H9 (cell line): ENCODE results near the gene S1PR2. TPM values are rescaled to one million over a fixed set of nuclear protein-coding genes. Genes with fewer than 3 reads are reported as not detected.
A peak's percentile ranks its signal among the peaks of the same experiment; 100 is the strongest.

Source experiments
- DNase-seq: peaks from one replicate; pipeline ENCODE4 v3.0.0-alpha.2; 2017
- H2AFZ ChIP-seq: one replicate; pipeline ENCODE4 v1.6.1; 2013; ENCODE audit warnings: mild to moderate bottlenecking, low read length, control low read depth, moderate library complexity
- H2AK5ac ChIP-seq: 2 replicates; pipeline ENCODE4 v1.6.1; 2013; ENCODE audit warnings: low read length, control low read depth, mixed read lengths; ENCODE audit not compliant: insufficient read length
- H2BK120ac ChIP-seq: one replicate; pipeline ENCODE4 v1.6.1; 2013; ENCODE audit warnings: low read depth, mild to moderate bottlenecking, low read length, control low read depth, inconsistent platforms; ENCODE audit not compliant: poor library complexity, severe bottlenecking
- H2BK12ac ChIP-seq: 2 replicates; pipeline ENCODE4 v1.6.1; 2013; ENCODE audit warnings: low read length, control low read depth, mixed read lengths, low read depth; ENCODE audit not compliant: insufficient read length
- H2BK15ac ChIP-seq: 2 replicates; pipeline ENCODE4 v1.6.1; 2013; ENCODE audit warnings: low read depth, low read length, control low read depth
- H2BK20ac ChIP-seq: one replicate; pipeline ENCODE4 v1.6.1; 2013; ENCODE audit warnings: low read depth, mild to moderate bottlenecking, low read length, control low read depth, inconsistent platforms; ENCODE audit not compliant: poor library complexity, severe bottlenecking
- H2BK5ac ChIP-seq: 2 replicates; pipeline ENCODE4 v1.6.1; 2013; ENCODE audit warnings: low read length, control low read depth, mixed read lengths; ENCODE audit not compliant: insufficient read length
- H3K14ac ChIP-seq: 2 replicates; pipeline ENCODE4 v1.6.1; 2013; ENCODE audit warnings: low read length, control low read depth; ENCODE audit not compliant: insufficient read depth
- H3K18ac ChIP-seq: 2 replicates; pipeline ENCODE4 v1.6.1; 2013; ENCODE audit warnings: low read depth, mild to moderate bottlenecking, mixed read lengths, low read length, control low read depth; ENCODE audit not compliant: insufficient read length
- H3K23ac ChIP-seq: 2 replicates; pipeline ENCODE4 v1.6.1; 2013; ENCODE audit warnings: low read length, control low read depth, mixed read lengths, low read depth; ENCODE audit not compliant: insufficient read length
- H3K23me2 ChIP-seq: 2 replicates; pipeline ENCODE4 v1.6.1; 2013; ENCODE audit warnings: low read depth, mild to moderate bottlenecking, mixed read lengths, low read length, control low read depth; ENCODE audit not compliant: insufficient read length, poor library complexity, severe bottlenecking
- H3K27ac ChIP-seq: 2 replicates; pipeline ENCODE4 v1.5.1; 2013; ENCODE audit warnings: low read length, control low read depth, mixed read lengths, low read depth; ENCODE audit not compliant: insufficient read length
- H3K27me3 ChIP-seq: 2 replicates; pipeline ENCODE4 v1.6.1; 2013; ENCODE audit warnings: low read length, control low read depth, inconsistent platforms; ENCODE audit not compliant: insufficient read depth
- H3K4ac ChIP-seq: 2 replicates; pipeline ENCODE4 v1.6.1; 2013; ENCODE audit warnings: low read depth, mild to moderate bottlenecking, control low read depth, inconsistent platforms, low read length, moderate library complexity
- H3K4me1 ChIP-seq: 2 replicates; pipeline ENCODE4 v1.6.1; 2013; ENCODE audit warnings: low read length, control low read depth, inconsistent platforms; ENCODE audit not compliant: insufficient read depth
- H3K4me2 ChIP-seq: 2 replicates; pipeline ENCODE4 v1.6.1; 2013; ENCODE audit warnings: low read length, control low read depth, mixed read lengths; ENCODE audit not compliant: insufficient read length, insufficient read depth
- H3K56ac ChIP-seq: 2 replicates; pipeline ENCODE4 v1.6.1; 2013; ENCODE audit warnings: low read depth, mild to moderate bottlenecking, mixed read lengths, low read length, control low read depth; ENCODE audit not compliant: insufficient read length
- H3K79me1 ChIP-seq: 2 replicates; pipeline ENCODE4 v1.6.1; 2013; ENCODE audit warnings: low read depth, mild to moderate bottlenecking, moderate library complexity, low read length, control low read depth, inconsistent platforms; ENCODE audit not compliant: insufficient read depth, poor library complexity, severe bottlenecking
- H3K79me2 ChIP-seq: 2 replicates; pipeline ENCODE4 v1.6.1; 2013; ENCODE audit warnings: low read length, control low read depth, inconsistent platforms; ENCODE audit not compliant: insufficient read depth
- H3K9ac ChIP-seq: 2 replicates; pipeline ENCODE4 v1.6.1; 2013; ENCODE audit warnings: low read length, control low read depth, mixed read lengths; ENCODE audit not compliant: insufficient read length; ENCODE audit errors: extremely low read depth
- H3K9me3 ChIP-seq: one replicate; pipeline ENCODE4 v1.6.1; 2013; ENCODE audit warnings: low read depth, low read length, inconsistent platforms; ENCODE audit not compliant: control insufficient read depth
- H3T11ph ChIP-seq: one replicate; pipeline ENCODE4 v1.6.1; 2013; ENCODE audit warnings: mild to moderate bottlenecking, low read length, control low read depth, inconsistent platforms
- H4K20me1 ChIP-seq: one replicate; pipeline ENCODE4 v1.6.1; 2013; ENCODE audit not compliant: control insufficient read depth, insufficient read length, insufficient read depth
- H4K5ac ChIP-seq: 2 replicates; pipeline ENCODE4 v1.6.1; 2013; ENCODE audit warnings: low read depth, mild to moderate bottlenecking, mixed read lengths, low read length, control low read depth; ENCODE audit not compliant: insufficient read length
- H4K8ac ChIP-seq: replicated peaks from 2 replicates; pipeline ENCODE4 v1.6.1; 2013; ENCODE audit warnings: low read length, control low read depth, mixed read lengths, low read depth; ENCODE audit not compliant: insufficient read length
- H4K91ac ChIP-seq: 2 replicates; pipeline ENCODE4 v1.6.1; 2013; ENCODE audit warnings: low read depth, mild to moderate bottlenecking, moderate library complexity, mixed read lengths, low read length, control low read depth; ENCODE audit not compliant: insufficient read length
- H3K27ac Mint-ChIP-seq, 3 experiments: 2 replicates in 2 of 3; 3 replicates in 1 of 3; pipeline ENCODE4 v1.8.0; 2020 to 2021; ENCODE audit warnings: mixed read lengths in 3 of 3, mild to moderate bottlenecking in 1 of 3, moderate library complexity in 1 of 3
- H3K27me3 Mint-ChIP-seq: 2 replicates; pipeline ENCODE4 v1.8.0; 2021; ENCODE audit warnings: low read depth, mild to moderate bottlenecking, moderate library complexity, mixed read lengths
- H3K36me3 Mint-ChIP-seq, 3 experiments: 2 replicates in 2 of 3; 3 replicates in 1 of 3; pipeline ENCODE4 v1.8.0; 2020 to 2021; ENCODE audit warnings: low read depth in 3 of 3, mixed read lengths in 3 of 3; ENCODE audit not compliant: insufficient read depth in 1 of 3
- H3K4me1 Mint-ChIP-seq, 2 experiments: 2 replicates each; pipeline ENCODE4 v1.8.0; 2020; ENCODE audit warnings: mixed read lengths in 2 of 2
- H3K4me3 Mint-ChIP-seq, 2 experiments: 2 replicates in 1 of 2; 3 replicates in 1 of 2; pipeline ENCODE4 v1.8.0; 2020 to 2021; ENCODE audit warnings: mild to moderate bottlenecking in 2 of 2, mixed read lengths in 2 of 2, moderate library complexity in 1 of 2
- H3K9me3 Mint-ChIP-seq, 2 experiments: 2 replicates in 1 of 2; 3 replicates in 1 of 2; pipeline ENCODE4 v1.8.0; 2020; ENCODE audit warnings: mild to moderate bottlenecking in 2 of 2, mixed read lengths in 2 of 2, moderate library complexity in 1 of 2
- WGBS: extraction: QIAGEN DNeasy Blood & Tissue Kit; methylation state at CpG from one replicate; pipeline ENCODE4 v1.1.7; 2013; ENCODE audit warnings: missing lambda C conversion rate, low lambda C conversion rate, mixed read lengths; ENCODE audit not compliant: insufficient read length; ENCODE audit errors: extremely low coverage; 5-methylcytosine and 5-hydroxymethylcytosine counted together
- microRNA-seq: library from miRNA; unstranded; fragments of <30 nt; microRNA quantifications from one replicate; pipeline ENCODE4, GENCODE V29; 2020; ENCODE audit warnings: borderline microRNAs expressed
- total RNA-seq: library from RNA; stranded (reverse); gene quantifications from 2 replicates; pipeline ENCODE4 v1.2.1, GENCODE V29; 2021
- TF ChIP-seq, protein P1 (sequence below): fragments of 200-600 bp; sonication (generic); conservative IDR thresholded peaks from 3 replicates; pipeline ENCODE4 v1.8.0; 2021; ENCODE audit warnings: antibody characterized with exemption, mild to moderate bottlenecking

Gene S1PR2
- total RNA-seq, 1 experiment from 2014 or later = 11.5 TPM

DNA sequence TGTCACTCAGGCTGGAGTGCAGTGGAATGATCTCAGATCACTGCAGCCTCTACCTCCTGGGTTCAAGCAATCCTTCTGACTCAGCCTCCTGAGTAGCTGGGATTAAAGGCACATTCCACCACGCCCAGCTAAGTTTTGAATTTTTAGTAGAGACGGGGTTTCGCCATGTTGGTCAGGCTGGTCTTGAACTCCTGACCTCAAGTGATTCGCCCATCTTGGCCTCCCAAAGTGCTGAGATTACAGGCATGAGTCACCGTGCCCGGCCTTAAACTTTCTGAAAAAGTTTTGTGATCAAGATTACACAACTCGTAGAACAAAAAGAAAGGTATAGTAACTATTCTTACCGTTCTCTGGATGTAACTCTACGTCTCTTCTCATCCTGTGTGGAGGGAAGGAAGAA, 57.6 kb downstream of the S1PR2 start:
- peaks cover 48 to 83% (median 80%) of the 10 kb centered on the region in 3 experiments; a peak in 6 of 7 replicates for H3K36me3 Mint-ChIP-seq
- no peak for DNase-seq
- H3K79me2 ChIP-seq = no peaks in the 10 kb centered on the region

More for the DNA sequence above, 57.6 kb downstream of the S1PR2 start:
- Histone ChIP-seq H2BK15ac (no peak overlapping the region), H2BK5ac (no peak overlapping the region), H3K9me3 (no peaks in the 10 kb centered on the region), H3K18ac (no peak overlapping the region), H2BK120ac (no peak overlapping the region), H4K20me1 (no peaks in the 10 kb centered on the region), H3K4ac (no peak overlapping the region), H3K9ac (no peak overlapping the region), H2AK5ac (no peak overlapping the region), H3K23ac (no peak overlapping the region), H3K27ac (no peak overlapping the region), H3K56ac (no peak overlapping the region), H4K5ac (no peak overlapping the region), H2BK12ac (no peak overlapping the region), H2AFZ (no peak overlapping the region), H3K27me3 (no peaks in the 10 kb centered on the region), H3K4me1 (no peaks in the 10 kb centered on the region), H2BK20ac (no peak overlapping the region), H3T11ph (no peak overlapping the region), H3K23me2 (no peaks in the 10 kb centered on the region), H4K91ac (no peak overlapping the region), H4K8ac (no peak overlapping the region), H3K79me1 (no peaks in the 10 kb centered on the region), H3K14ac (no peak overlapping the region), H3K4me2 (no peak overlapping the region)
- H3K27ac Mint-ChIP-seq = 0 out of 7 replicates have a peak overlapping the region, but pooled peaks of 1 of the 3 experiments have one; percentile 29
- no peaks in the 10 kb centered on the region for H3K27me3 Mint-ChIP-seq
- H3K9me3 Mint-ChIP-seq = no peaks in the 10 kb centered on the region
- TF ChIP-seq, protein P1, sequence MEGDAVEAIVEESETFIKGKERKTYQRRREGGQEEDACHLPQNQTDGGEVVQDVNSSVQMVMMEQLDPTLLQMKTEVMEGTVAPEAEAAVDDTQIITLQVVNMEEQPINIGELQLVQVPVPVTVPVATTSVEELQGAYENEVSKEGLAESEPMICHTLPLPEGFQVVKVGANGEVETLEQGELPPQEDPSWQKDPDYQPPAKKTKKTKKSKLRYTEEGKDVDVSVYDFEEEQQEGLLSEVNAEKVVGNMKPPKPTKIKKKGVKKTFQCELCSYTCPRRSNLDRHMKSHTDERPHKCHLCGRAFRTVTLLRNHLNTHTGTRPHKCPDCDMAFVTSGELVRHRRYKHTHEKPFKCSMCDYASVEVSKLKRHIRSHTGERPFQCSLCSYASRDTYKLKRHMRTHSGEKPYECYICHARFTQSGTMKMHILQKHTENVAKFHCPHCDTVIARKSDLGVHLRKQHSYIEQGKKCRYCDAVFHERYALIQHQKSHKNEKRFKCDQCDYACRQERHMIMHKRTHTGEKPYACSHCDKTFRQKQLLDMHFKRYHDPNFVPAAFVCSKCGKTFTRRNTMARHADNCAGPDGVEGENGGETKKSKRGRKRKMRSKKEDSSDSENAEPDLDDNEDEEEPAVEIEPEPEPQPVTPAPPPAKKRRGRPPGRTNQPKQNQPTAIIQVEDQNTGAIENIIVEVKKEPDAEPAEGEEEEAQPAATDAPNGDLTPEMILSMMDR = no peak
- H3K4me1 Mint-ChIP-seq = no peaks in the 10 kb centered on the region
- H3K4me3 Mint-ChIP-seq = no peak overlapping the region
- WGBS = no CpG with 5 or more reads among the region's 9 CpGs

Small RNAs within 50 kb of the gene (microRNA-seq; reads per million reads assigned to microRNA genes)
- gene MIR4322 = not detected

Other genes with a start within 250 kb of the S1PR2 start
- 0.70 and 0.72 TPM in 2 replicates for gene COL5A3, start 220.8 kb downstream of the S1PR2 start, total RNA-seq
- gene RDH8, start 217.8 kb downstream of the S1PR2 start, total RNA-seq = 0.13 TPM in 1 of 2 replicates, not detected in the other
- gene SHFL, start 145.0 kb downstream of the S1PR2 start, total RNA-seq = 20.0 and 21.1 TPM in 2 replicates
- gene ANGPTL6, start 128.7 kb downstream of the S1PR2 start, total RNA-seq = 0.18 and 0.26 TPM in 2 replicates
- gene PPAN, start 125.0 kb downstream of the S1PR2 start, total RNA-seq = 150 and 157 TPM in 2 replicates
- 60.6 and 63.7 TPM in 2 replicates for gene P2RY11, start 119.6 kb downstream of the S1PR2 start, total RNA-seq
- 290 and 296 TPM in 2 replicates for gene EIF3G, start 111.4 kb downstream of the S1PR2 start, total RNA-seq
- 206 and 227 TPM in 2 replicates for gene DNMT1, start 36.4 kb downstream of the S1PR2 start, total RNA-seq
- gene MRPL4, start 20.9 kb upstream of the S1PR2 start, total RNA-seq = 96.7 and 99.3 TPM in 2 replicates
- gene ICAM1, start 39.8 kb upstream of the S1PR2 start, total RNA-seq = 2.1 and 2.3 TPM in 2 replicates
- gene ICAM4, start 55.6 kb upstream of the S1PR2 start, total RNA-seq = 1.1 TPM in 2 replicates
- gene ICAM5, start 58.6 kb upstream of the S1PR2 start, total RNA-seq = 1.4 and 1.6 TPM in 2 replicates
- gene ZGLP1, start 78.5 kb upstream of the S1PR2 start, total RNA-seq = 6.9 and 7.0 TPM in 2 replicates
- 26.8 and 27.7 TPM in 2 replicates for gene FDX2, start 84.7 kb upstream of the S1PR2 start, total RNA-seq
- gene RAVER1, start 102.2 kb upstream of the S1PR2 start, total RNA-seq = 74.7 and 75.2 TPM in 2 replicates
- gene ICAM3, start 108.3 kb upstream of the S1PR2 start, total RNA-seq = 28.3 and 29.6 TPM in 2 replicates
- 50.1 and 61.4 TPM in 2 replicates for gene TYK2, start 149.2 kb upstream of the S1PR2 start, total RNA-seq
- 155 and 164 TPM in 2 replicates for gene CDC37, start 172.2 kb upstream of the S1PR2 start, total RNA-seq
- 8.5 and 8.9 TPM in 2 replicates for gene PDE4A, start 189.2 kb upstream of the S1PR2 start, total RNA-seq